HG02623 (cell line): ENCODE results near the gene KLHL2.

ENCODE experiments used
- ATAC-seq: cut with Tn5 transposase; IDR thresholded peaks from one replicate; pipeline ENCODE4 v1.9.1; 2021; ENCODE audit warnings: moderate library complexity; ENCODE audit not compliant: unreplicated experiment

KLHL2 gene

GRCh38 chr4:165288226-165288625 is 80.9 kb downstream of the KLHL2 start:
- ATAC-seq = no peak

- ATAC-seq = no peak
Measured at GRCh38 chr4:165288639-165289422, 81.5 kb downstream of the KLHL2 start.

GRCh38 chr4:165289423-165289785 is 82.0 kb downstream of the KLHL2 start:
- ATAC-seq = no peak

DNA sequence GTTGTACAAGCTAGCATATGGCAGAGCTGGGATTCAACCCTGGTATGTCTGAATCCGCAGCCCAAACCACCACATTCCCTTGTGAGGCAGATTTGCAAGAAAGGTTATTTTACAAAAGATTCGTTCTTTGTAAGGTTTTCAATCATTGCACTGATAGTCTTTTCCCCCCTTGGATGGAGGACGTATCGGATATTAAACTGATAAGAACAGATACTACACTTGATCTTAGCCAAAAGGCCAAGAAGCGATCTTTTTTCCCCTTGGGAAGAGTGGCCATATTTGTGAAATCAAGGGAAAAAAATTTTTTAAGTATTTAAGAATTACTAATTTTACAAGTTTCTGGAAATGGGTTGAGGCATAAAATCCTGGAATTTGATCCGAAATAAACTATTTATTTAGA is 85.7 kb downstream of the KLHL2 start:
- ATAC-seq = no peak

DNA sequence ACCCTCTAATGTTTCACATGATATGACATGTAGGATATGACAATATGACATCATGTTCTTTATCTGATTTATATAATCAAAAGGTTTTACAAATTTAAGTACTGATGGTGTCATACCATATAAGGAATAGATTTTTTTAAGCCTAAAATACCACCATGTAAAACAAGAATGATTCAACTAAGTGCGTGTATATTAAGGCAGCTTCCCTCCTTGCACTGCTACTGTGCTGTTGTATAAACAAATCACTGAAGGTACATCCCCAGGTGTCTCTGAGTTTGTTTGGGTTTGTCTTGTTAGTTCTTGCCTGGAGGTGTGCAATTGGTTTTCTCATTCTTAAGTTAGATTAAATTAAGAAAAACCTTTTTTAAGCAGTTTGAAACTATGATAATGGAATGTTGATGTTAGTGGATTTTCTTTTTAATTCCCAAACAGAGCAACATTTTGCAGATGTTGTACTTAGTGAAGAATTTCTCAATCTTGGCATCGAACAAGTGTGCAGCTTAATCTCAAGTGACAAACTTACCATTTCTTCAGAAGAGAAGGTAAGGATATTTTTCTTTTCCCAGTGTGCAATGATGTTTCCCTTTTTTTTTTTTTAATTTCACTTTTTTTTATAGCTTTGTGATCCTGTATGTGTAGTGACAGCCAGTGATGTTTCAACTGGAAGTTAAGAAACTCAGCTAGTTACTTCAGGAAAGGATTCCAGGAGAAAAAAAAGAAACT is 86.7 kb downstream of the KLHL2 start:
- no peak for ATAC-seq

GRCh38 chr4:165294907-165295306 is 87.5 kb downstream of the KLHL2 start:
- ATAC-seq = peak; percentile 90

DNA sequence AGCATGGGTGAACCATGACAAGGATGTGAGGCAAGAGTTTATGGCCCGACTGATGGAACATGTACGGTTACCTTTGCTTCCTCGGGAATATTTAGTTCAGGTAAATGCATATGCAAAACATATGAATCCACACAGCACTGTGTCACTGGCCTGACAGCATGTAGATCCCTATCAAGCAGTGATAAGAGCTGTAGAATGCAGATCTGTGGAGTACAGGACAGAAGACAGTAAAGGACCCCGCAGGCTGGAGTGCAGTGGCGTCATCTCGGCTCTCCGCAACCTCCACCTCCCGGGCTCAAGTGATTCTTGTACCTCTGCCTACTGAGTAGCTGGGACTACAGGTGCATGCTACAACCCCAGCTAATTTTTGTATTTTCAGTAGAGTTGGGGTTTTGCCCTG is 90.3 kb downstream of the KLHL2 start:
- no peak for ATAC-seq

GRCh38 chr4:165299399-165300060 is 92.2 kb downstream of the KLHL2 start:
- ATAC-seq = no peak

DNA sequence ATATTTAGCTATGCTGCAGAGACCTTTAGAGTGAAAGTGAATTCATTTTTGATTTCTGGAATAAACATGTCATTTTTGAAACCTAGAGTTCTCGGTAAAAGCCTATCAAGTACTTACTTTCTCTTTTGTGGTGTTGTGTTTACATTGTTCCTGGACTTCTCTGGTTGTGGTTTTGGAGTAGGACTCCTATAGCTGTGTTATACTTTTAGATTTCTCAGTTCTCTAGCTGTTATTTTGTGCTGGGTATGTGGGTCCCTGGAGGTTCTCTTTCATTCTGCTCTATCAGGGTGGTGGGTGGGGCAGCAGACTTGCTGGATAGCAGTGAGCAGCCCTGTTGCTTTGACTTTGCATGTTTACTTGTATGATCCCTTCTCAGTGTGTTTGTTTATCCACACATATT is 94.5 kb downstream of the KLHL2 start:
- ATAC-seq = peak; percentile 81

DNA sequence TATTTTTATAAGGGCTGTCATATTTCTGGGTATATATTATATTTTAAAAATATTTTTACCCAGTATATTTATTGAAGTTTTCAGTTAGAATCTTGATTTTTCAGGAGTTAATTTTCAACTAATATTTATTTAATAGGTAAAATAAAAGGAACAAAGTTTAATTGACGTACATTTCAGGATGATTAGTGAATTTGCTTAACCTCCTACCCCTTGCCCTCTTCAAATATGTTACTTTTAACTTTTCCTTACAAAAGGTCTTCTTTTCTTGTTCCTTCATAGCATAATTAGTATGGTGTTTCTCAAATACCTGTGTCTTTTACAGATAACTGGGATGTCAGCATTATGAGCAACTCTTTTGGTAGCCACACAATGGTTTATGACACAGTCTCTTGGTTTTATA is 95.3 kb downstream of the KLHL2 start:
- no peak for ATAC-seq

- ATAC-seq = no peak
Measured at GRCh38 chr4:165308166-165308565, 100.8 kb downstream of the KLHL2 start.

GRCh38 chr4:165308606-165309005 is 101.2 kb downstream of the KLHL2 start:
- no peak for ATAC-seq

GRCh38 chr4:165309456-165309855 is 102.1 kb downstream of the KLHL2 start:
- ATAC-seq = no peak

- ATAC-seq = no peak
Measured at GRCh38 chr4:165312506-165312905, 105.1 kb downstream of the KLHL2 start.

GRCh38 chr4:165319030-165319429 is 111.7 kb downstream of the KLHL2 start:
- no peak for ATAC-seq

GRCh38 chr4:165319509-165319908 is 112.1 kb downstream of the KLHL2 start:
- no peak for ATAC-seq

- ATAC-seq = no peak
Measured at GRCh38 chr4:165324236-165324917, 117.0 kb downstream of the KLHL2 start.

- no peak for ATAC-seq
Measured at GRCh38 chr4:165324918-165325304, 117.5 kb downstream of the KLHL2 start.

- ATAC-seq = no peak
Measured at GRCh38 chr4:165325732-165326512, 118.6 kb downstream of the KLHL2 start.

DNA sequence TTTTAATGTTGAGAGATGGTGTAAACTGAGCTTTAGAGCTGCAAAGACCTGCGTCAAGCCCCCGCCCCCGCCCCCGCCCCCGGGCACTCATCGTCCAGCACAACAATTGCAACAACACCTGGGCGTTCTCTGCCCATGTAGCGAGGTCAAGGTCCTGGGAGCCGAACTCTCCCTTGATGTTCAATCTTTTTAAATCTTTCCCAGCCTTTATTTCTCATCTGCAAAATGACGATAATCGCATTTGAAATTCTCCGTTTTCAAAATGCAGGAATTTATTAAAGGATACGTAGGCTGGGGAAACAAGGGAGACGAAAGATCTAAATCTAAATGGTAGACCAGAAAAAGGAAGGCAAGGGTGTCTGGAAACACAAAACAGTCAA is 119.5 kb downstream of the KLHL2 start:
- ATAC-seq = no peak
